CMK (cell line): ENCODE results near the gene COL23A1.
"Not testable (repeated sequence)": the region's sequence is repeated elsewhere in the genome, so short reads cannot be mapped to it uniquely, and the experiment has no call there.

Source experiments
- DNase-seq: peaks from one replicate; pipeline ENCODE4 v3.0.0-alpha.2; 2010; ENCODE audit warnings: low read depth

COL23A1 gene

DNA sequence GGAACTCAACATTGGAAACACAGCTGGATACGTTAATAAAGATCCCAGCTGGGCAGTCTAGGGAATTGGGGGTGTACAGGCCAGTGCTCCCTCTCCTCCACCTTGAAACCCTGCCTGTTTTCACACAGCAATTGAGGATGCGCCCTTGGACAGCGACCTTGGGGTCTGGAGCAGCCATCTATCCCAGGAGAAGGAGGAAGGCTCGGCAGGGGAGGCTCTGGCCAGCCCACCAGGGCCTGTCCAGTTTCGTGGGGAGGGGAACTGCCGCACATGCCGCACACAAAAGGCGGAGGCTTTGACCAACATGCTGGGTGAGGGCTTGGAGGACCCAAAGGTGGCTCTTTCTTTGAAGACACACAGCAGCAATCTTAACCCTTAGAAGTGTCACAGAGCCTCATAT is 1.4 kb downstream of the COL23A1 start:
- DNase-seq = no peak

DNA sequence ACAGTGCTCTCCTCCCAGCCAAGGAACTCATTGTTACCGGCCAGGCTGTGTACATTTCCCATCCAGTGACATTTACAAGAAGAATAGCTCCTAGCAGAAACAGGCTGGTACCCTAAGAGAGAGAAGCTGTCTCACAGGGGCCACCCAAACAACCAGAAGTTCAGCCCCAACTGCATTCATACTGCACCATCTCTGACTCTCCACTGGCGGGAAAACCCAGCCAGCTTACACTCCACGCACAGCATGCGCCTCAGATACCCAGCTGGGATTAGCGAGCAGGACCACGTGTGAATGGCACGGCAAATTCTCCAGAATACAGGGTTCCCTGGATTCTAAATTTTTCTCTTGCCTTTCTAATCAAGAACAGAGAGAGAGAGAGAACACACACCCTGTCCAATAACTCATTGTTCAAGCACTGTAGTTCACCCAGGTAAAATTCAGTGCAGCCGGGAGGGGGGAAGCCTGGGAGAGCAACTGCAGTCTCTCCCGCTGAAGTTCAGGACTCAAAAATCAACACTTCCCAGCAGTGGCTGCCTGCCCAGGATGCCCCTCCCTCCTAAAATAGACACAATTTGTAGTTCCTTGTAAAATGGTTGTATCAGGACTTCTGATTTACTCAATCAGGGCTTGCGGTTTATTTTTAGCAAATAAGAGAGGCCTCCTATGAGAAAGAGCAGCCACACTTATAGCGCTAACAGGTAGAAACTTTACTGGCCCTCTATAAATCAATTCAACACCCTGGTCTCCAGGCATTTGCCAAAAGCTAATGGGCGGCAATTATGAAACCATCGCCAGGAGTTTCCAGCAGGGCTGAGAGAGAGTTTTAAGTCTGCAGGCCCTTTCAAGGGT is 2.2 kb downstream of the COL23A1 start:
- DNase-seq = no peak

DNA sequence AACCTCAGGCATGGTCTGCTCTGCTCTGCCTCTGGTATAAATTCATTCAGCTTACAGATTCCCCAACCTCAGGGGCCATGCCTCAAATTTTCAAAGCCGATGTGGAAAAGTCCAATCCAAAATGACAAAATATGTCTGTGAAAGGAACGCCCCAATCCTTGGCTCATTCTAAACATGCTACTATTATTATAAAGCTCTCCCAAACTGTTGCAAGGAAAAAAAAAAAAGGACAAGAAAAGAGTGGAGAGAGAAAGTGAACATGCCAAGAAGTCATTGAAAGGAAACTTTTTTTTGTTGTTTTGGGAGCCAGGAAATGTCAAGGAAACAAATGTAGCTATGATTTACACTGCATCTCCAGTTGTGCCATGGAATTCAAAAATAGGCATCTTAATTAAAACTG is 3.8 kb downstream of the COL23A1 start:
- DNase-seq = no peak

DNA sequence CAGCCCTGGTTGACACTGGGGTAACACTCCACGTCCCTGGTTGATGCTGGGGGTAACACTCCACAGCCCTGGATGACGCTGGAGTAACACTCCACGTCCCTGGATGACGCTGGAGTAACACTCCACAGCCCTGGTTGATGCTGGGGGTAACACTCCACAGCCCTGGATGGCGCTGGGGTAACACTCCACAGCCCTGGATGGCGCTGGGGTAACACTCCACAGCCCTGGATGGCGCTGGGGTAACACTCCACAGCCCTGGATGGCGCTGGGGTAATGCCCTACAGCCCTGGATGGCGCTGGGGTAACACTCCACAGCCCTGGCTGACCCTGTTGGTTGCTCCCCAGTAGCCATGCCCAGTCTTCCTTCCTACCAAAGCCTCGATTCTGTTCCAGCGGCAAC is 4.8 kb downstream of the COL23A1 start:
- DNase-seq = not testable (repeated sequence)

DNA sequence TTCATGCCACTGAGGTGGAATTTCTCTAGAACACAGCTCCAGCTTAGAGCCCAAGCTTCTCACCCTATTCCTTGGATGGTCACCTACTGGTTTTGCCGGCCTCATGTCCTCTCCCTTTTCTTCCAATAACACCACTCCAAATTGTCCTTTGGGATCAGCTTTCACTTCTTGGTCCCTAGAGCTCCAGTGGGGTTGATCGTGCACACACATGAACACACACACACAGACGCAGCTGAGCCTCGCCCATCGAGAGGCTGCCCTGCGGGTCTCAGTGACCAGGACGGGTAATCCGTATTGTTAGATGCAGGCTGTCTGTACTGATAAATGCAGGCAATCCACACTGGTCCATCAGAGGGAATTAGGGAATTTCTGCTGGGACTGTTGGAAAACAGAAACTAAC is 6.9 kb downstream of the COL23A1 start:
- no peak for DNase-seq

DNA sequence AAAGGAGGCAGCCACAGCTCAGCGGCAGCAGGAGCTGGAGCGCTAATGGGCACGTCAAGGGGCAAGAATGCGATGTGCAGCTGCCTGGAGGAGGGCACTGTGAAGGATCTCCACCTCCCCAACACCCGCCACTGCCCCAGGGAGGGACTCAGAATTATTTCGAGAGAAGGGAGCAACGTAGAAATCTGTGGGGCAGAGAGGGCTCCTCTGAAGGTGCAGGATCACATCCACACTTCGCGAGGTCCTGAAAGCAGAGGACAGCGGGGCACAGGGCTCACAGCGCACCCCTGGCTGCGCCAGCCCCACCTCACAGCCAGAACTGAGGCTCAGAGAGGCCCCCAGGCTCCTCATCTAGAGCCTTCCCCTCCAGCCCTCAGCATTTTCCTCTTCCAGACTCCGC is 7.9 kb downstream of the COL23A1 start:
- DNase-seq = no peak

DNA sequence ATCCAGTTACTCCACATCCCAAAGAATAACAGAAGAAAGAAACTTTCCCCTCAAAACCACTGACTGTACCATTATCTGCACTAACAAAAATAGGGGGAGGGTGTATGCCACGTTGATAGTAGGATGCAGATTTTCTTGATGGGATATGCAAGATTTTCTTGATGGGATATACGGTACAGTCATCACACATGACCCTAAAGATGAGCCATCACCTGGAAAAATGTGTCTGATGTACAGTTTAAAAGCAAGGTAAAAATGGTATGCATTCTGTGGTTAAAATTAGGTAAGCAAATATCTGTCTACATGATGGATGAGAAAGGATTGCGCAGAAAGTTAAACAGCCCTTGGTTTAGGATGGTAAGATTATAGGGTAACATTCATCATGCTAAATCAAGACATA is 8.6 kb downstream of the COL23A1 start:
- DNase-seq = no peak

DNA sequence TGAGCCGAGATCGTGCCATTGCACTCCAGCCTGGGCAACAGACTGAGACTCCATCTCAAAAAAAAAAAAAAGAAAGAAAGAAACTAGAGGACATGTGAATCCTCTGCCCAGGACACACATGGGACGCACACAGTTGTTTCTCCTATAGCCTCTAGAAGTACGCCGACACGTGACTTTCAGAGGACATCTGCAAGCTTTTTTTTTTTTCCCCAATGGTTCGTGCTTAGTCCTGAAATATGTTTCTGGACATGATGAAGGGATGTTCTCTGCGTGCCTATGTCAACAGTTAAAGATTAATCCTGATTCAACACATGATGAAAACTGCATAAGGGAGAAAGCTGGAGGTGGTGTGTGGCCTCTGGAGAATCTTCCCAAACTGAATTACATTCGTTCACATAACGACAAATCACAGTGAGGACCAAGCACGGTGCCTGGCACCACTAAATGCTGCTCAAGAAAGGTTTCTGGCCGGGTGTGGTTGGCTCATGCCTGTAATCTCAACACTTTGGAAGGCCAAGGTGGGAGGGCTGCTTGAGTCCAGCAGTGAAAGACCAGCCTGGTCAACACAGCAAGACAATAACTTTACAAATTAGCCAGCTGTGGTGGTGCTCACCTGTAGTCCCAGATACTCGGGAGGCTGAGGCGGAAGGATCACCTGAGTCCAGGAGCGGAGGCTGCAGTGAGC is 9.8 kb downstream of the COL23A1 start:
- no peak for DNase-seq

DNA sequence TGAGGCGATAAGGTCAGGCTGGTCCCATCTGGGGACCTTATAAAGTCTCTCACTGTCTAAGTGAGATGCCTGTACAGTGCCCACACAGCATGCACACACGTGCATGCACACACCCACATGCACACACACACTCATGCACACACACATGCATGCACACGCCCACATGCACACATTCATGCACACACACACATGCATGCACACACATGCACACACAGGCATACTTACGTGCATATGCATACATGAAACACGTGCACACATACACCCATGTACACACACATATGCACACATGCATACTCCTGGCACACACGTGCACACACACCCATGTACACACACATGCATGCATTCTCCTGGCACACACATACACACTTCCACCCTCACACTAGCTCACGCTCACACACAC is 12.2 kb downstream of the COL23A1 start:
- no peak for DNase-seq

DNA sequence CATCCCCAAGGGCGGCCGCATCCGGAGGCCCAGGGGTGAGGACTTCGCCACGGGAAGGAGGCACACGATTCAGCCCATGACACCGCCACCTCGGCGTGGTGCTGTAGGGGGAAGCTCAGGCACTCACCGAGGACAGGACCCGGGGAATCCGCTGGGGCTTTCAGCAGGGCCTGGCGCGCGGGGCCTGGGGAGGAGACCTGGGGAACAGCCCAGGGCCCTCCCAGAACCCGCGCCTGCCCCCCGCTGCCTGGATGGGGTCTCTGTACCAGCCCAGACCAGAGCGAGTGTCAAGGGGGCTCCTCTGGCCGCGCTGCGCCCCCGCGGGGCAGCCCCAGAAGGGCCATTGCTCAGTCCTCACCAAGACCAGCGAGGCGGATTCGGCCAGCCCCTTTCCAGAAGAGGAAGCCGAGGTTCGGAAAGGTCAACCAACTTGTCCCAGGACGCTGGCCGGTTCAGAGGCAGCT is 12.8 kb downstream of the COL23A1 start:
- DNase-seq = no peak

DNA sequence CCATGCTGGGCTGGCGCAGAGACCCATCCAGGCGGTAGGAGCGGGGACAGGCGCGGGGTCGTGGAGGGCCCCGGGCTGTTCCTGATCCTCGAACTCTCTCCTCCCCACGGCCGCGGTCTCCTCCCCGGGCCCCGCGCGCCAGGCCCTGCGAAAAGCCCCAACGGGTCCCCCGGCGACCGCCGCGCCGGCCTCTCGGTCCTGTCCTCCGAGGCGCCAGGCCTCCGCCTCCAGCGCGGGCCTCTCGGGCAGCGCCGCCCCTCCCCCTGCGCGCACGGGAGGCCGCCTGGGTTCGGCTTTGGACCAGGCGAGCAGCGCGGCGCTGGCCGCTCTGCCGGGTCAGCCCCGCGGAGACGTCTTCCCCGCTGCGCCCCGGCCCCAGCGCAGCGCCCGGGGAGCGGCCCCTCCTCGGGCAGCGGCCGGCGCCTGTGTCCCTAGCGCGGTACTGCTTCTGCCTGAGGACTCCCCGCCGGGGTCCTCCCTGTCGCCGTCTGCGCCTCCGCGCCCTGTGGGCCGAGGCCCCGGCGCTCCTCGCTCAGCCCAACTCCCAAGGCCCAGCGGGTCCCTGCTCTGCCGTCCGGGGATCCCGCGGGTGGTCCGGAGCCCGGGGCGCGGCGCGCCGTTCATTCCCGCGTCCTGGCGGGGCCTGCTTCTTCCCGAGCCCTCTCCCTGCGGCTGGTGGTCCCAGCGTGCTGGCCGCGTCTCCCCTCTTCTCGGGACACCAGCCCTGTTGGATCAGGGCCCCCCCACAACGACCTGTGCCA is 13.4 kb downstream of the COL23A1 start:
- DNase-seq = no peak

DNA sequence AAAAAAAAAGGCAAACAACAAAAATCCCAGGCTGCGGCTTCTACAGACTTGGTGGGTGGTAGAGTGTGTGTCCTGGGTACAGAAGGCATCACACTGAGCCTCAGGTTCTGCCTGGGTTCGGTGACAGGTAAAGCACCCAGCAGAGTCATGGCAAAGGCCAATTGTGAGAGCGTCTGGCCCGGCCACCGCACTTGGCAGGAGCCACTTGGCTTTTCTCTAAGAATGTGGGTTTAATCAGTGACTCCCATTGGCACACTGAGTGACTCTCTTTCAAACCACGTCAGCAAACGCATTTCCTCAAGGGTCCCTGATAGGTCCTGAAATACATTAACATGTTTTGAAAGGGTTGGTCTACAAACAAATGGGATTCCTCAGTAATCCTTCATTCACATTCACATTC is 17.0 kb downstream of the COL23A1 start:
- DNase-seq = no peak

DNA sequence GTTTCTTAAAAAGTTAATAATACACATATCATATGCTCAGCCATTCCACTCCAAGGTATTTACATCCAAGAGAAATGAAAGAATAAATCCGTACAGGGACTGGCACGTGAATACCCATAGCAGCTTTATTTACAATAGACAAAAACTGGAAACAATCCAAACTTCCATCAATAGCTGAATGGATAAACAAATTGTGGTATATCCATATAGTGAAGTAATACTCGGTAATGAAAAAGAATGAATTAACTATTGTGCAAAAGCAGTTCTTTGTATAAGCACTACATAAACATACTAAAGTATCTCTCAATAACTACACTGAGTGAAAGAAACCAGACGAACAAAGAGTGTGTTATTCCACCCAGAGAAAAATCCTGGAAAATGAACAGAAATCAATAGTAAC is 17.6 kb downstream of the COL23A1 start:
- DNase-seq = no peak

DNA sequence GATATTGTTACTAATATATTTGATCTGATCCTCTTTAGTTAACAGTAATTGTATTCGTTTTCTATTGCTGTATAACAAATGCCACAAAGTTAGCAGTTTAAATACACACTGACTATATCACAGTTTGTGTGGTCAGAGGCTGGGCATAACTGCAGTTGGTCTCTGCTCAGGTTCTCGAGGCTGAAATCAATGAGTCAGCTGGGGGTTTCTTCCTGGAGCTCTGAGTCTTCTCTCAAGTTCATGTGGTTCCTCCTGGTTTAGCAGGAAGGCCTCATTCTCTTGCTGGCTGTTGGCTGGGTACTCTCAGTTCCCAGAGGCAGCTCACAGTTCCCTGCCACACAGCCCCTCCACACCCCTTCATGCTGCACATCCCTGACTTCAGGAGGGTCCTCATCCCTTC is 20.7 kb downstream of the COL23A1 start:
- no peak for DNase-seq

DNA sequence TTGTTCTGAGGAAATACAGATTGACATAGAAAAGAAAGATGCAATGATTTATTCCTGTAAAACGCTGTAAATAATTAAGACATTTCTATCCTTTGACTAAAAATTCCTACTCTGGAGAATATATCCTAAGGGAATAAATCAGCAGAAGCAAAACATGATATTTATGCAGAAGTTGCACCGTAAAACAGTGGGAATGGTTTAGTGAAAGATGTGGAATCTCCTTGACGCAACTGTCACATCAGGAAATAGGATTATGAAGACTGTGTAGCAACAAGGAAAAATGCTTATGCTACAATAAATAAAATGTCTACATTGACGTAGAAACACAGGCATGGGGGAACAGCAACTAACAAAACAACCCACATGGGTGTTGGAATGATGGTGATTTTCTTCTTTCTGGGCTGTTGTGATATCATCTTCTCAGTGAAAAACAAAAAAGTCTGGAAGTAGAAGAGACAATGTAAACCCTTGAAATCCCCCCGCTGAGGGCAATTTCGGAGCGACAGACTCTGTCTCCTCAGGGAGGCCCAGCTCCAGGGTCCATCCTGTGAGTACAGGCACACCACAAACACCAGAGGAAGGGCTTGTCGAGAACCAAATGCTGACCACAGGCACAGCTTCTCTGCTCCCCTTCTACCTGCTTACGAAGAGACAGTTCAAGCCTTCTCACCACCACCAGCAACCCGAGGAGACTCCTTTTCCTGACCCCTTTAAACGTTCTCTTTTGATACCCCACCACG is 25.2 kb downstream of the COL23A1 start:
- DNase-seq = no peak

DNA sequence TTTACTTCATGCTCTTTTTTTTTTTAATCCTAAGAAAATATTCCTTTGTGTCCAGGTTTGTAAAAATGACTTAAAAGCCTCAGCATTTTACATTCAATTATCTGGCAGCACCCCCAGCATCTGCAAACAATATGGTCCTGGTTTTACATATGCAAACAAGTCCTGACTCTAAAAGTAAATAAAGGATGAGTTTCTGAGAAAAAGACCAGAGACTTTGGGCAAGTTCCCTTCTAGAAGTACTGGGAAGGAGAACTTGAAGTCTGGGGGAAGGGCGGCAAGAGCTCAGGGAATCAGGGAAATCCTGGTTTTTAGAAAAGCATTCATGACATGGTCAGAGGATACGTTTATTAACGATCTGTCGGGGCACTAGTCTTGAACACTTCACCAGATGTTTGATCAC is 25.8 kb downstream of the COL23A1 start:
- no peak for DNase-seq

DNA sequence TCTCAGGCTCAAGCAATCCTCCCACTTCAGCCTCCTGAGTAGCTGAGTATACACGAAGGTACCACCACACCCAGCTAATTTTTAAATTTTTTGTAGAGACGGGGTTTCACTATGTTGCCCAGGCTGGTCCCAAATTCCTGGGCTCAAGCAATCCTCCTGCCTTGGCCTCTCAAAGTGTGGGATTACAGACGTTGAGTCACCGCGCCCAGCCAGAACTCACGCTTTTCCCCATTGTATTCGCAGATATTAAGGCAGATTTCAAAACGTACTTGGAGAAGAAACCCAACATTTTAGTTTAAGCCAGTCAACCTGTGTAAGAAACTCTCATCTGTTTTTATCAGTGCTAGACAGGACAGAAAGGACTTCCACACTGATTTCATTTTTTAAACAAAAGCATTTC is 26.6 kb downstream of the COL23A1 start:
- no peak for DNase-seq

DNA sequence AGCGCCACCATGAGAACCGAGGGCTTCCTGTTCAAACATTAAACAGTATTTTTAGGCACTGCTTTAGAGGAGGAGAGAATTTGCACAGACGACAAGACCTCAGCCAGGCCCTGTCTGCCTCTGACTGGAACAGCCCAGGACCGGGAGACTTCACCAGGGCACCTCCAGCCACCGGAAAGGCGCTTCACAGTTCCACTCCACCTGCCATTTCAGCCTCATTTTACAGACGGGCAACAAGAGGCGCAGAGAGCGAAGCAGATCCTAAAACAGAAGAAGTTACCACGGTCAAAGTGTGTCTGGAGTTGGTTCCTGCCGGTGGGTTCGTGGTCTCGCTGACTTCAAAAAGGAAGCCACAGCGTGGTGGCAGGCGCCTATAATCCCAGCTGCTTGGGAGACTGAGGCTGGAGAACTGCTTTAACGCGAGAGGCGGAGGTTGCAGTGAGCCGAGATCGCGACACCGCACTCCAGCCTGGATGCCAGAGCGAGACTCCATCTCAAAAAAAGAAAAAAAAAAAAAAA is 28.4 kb downstream of the COL23A1 start:
- DNase-seq = no peak

DNA sequence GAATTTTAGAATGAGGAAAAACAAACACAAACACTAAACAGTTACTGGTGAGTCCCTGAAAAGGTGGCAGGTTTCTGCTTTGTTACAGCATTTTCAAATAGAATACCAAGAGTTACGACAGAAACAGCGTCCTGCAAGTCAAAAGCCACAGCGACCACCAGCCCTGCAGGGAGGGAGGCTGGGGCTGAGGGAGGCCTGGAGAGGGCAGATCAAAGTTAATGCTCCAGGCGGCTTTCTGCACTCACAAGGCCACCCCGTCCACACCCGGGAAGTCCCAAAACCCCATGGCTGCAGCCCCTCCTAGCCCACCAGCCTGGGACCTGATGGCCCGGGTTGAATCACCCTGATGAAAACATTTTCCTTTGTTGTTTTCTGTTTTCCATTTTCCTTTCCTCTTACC is 29.3 kb downstream of the COL23A1 start:
- no peak for DNase-seq

DNA sequence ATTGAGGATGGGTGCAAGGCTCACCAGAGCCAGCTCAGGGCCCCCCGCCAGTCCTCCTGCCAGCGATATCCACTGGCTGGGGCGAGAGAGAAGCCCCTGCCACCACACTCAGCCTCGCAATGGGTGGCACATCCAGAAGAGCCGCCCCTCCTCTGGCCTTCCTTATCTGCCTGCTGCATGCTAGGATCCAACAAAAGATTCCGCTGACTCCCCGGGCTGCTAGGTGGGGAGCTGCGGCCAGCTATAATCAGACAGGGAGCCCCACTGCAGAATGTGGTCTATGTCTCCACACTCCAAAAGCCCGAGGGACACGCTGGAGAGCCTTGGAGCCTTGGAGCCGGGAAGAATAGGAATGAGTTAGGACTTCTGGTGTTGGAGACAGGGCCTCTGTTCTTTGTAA is 32.8 kb downstream of the COL23A1 start:
- DNase-seq = no peak

DNA sequence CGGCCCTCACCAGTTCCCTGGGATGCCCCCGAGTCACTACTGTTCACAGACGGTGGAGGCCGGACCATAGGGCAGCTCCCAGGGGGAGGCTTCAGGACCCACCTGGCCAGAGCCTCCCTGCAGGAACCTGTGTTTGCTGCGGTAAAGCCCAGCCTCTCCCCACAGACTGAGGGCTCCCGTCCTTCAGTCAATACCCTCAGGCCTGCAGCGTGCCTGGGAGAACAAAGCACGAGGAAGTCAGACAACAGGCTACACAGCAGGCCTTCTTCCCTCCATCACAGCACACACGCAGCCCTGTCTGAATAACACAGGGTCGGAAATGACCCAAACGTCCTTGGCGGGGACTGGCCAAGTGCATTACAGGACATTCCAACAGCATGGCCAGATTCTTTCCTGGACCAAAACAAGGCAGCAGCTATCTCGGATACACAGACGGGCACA is 34.4 kb downstream of the COL23A1 start:
- no peak for DNase-seq

DNA sequence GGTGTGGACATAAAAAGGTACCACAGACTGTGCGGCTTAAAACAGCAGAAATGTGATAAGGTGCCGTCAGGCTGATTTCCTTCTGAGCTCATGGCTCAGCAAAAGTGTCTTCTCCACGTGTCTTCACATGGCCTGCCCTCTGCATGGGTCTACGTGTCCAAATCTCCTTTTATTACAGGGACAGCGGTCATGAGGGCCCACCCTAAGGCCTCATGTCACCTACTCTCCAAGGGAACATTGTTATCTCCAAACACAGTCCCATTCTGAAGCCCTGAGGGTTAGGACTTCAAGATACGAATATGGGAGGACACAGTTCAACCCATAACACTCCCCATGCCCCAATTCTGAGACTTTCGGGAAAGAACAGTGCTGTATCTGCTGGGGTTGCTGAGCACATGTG is 35.2 kb downstream of the COL23A1 start:
- no peak for DNase-seq
